ENCODE measurements around the gene BICD1.

The BICD1 gene

GRCh38 chr12:32344047-32344446, 237.4 kb downstream of the BICD1 start:
- no peak for DNase-seq (ENCODE audit: low read depth)
- no peak for TF ChIP-seq CTCF (IDR thresholded peaks at IDR 0.05; ENCODE audit: low read length, missing control alignments)
- H3K4me3 ChIP-seq (replicated peaks; ENCODE audit: low read depth, low read length) = no peak overlapping the region

GRCh38 chr12:32353540-32353939, 246.9 kb downstream of the BICD1 start:
- no peak for TF ChIP-seq CTCF (IDR thresholded peaks at IDR 0.05; ENCODE audit: low read length, missing control alignments)
- DNase-seq (ENCODE audit: low read depth) = no peak
- H3K4me3 ChIP-seq (replicated peaks; ENCODE audit: low read depth, low read length) = no peak overlapping the region

- DNase-seq (ENCODE audit: low read depth) = no peak
- no peak for TF ChIP-seq CTCF (IDR thresholded peaks at IDR 0.05; ENCODE audit: low read length, missing control alignments)
- H3K4me3 ChIP-seq (replicated peaks; ENCODE audit: low read depth, low read length) = no peak overlapping the region
Observed at GRCh38 chr12:32357601-32358249, 251.1 kb downstream of the BICD1 start.

- DNase-seq (ENCODE audit: low read depth) = no peak
- TF ChIP-seq CTCF (IDR thresholded peaks at IDR 0.05; ENCODE audit: low read length, missing control alignments) = no peak
- H3K4me3 ChIP-seq (replicated peaks; ENCODE audit: low read depth, low read length) = no peak overlapping the region
Observed at GRCh38 chr12:32360956-32361355, 254.3 kb downstream of the BICD1 start.

GRCh38 chr12:32362892-32363291, 256.2 kb downstream of the BICD1 start:
- DNase-seq (ENCODE audit: low read depth) = no peak
- no peak overlapping the region for H3K4me3 ChIP-seq (replicated peaks; ENCODE audit: low read depth, low read length)
- no peak for TF ChIP-seq CTCF (IDR thresholded peaks at IDR 0.05; ENCODE audit: low read length, missing control alignments)

GRCh38 chr12:32365473-32366064, 258.9 kb downstream of the BICD1 start:
- no peak overlapping the region for H3K4me3 ChIP-seq (replicated peaks; ENCODE audit: low read depth, low read length)
- DNase-seq (ENCODE audit: low read depth) = peak; percentile 88
- TF ChIP-seq CTCF (IDR thresholded peaks at IDR 0.05; ENCODE audit: low read length, missing control alignments) = peak; percentile 82

GRCh38 chr12:32366714-32367113, 260.1 kb downstream of the BICD1 start:
- TF ChIP-seq CTCF (IDR thresholded peaks at IDR 0.05; ENCODE audit: low read length, missing control alignments) = no peak
- H3K4me3 ChIP-seq (replicated peaks; ENCODE audit: low read depth, low read length) = no peak overlapping the region
- DNase-seq (ENCODE audit: low read depth) = no peak

All from fibroblast of pulmonary artery (primary cell).